Gastrocnemius medialis (tissue), 4 donors: ENCODE results near the gene OR4K5. TPM values are rescaled to one million over a fixed set of nuclear protein-coding genes. Genes with fewer than 3 reads are reported as not detected.
"Not testable (repeated sequence)": the region's sequence is repeated elsewhere in the genome, so short reads cannot be mapped to it uniquely, and the experiment has no call there.

ENCODE experiments used
- ATAC-seq, 2 donors: fragments of 150-250 bp; one replicate each; pipeline ENCODE4 v1.9.1; 2016
- DNase-seq, 2 donors: peaks; one replicate each; pipeline ENCODE4 v3.0.0-alpha.2; 2019
- H3K27ac ChIP-seq, 4 donors: fragments of 200-600 bp; sonication (generic); 1 replicate in 1 of 4; 2 replicates in 3 of 4; pipeline ENCODE4 v1.5.1; 2016 to 2018; ENCODE audit warnings: mild to moderate bottlenecking in 2 of 4, moderate library complexity in 1 of 4
- H3K27me3 ChIP-seq, 3 donors: fragments of 200-600 bp; sonication (generic) in 2 of 3; 1 replicate in 1 of 3; 2 replicates in 2 of 3; pipeline versions ENCODE4 v1.5.1 to v1.6.0; 2016 to 2019; ENCODE audit warnings: mild to moderate bottlenecking in 1 of 3, moderate library complexity in 1 of 3
- H3K36me3 ChIP-seq, 2 donors: fragments of 200-600 bp; sonication (generic) in 1 of 2; one replicate each; pipeline ENCODE4 v1.5.1; 2017 to 2018
- H3K4me1 ChIP-seq, 2 donors: fragments of 200-600 bp; sonication (generic) in 1 of 2; one replicate each; pipeline ENCODE4 v1.5.1; 2016 to 2017; ENCODE audit warnings: mild to moderate bottlenecking in 2 of 2
- H3K4me3 ChIP-seq, 4 donors: fragments of 200-600 bp; sonication (generic) in 3 of 4; 1 replicate in 1 of 4; 2 replicates in 3 of 4; pipeline ENCODE4 v1.5.1; 2016 to 2019; ENCODE audit warnings: mild to moderate bottlenecking in 2 of 4
- H3K9me3 ChIP-seq, 3 donors: fragments of 200-600 bp; sonication (generic) in 2 of 3; 1 replicate in 1 of 3; 2 replicates in 2 of 3; pipeline ENCODE4 v1.5.1; 2016 to 2019
- POLR2A ChIP-seq, 2 donors: fragments of 450-650 bp; IDR thresholded peaks; one replicate each; pipeline ENCODE4 v1.6.1; 2017; ENCODE audit warnings: antibody characterized with exemption in 2 of 2, mild to moderate bottlenecking in 2 of 2, moderate library complexity in 2 of 2
- in situ Hi-C, 4 donors: fragments of 200-750 bp; cut with MboI; loops; one replicate each; pipeline versions ENCODE4 v1.15.0 to v1.8.0; 2017; ENCODE audit warnings: low sequenced_read_pairs in 4 of 4
- intact Hi-C: fragments of 100-400 bp; cut with DNase I; formaldehyde crosslinking; loops from one replicate; pipeline ENCODE4 v1.15.1; 2023; ENCODE audit warnings: low total_unique reads
- total RNA-seq, 4 donors: library from RNA; depleted of rRNA; stranded (reverse); fragments of >200 nt; gene quantifications; one replicate each; pipeline versions ENCODE4 v1.1.0 to v1.2.3, GENCODE V29; 2016
- TF ChIP-seq, protein P1 (sequence below), 5 experiments: fragments of 450-650 bp in 3 of 5; fragments of 200-600 bp in 2 of 5; sonication (generic) in 2 of 5; IDR thresholded peaks in 4 of 5; conservative IDR thresholded peaks in 1 of 5; 1 replicate in 4 of 5; 2 replicates in 1 of 5; pipeline ENCODE4 v1.5.1; 2016 to 2019; ENCODE audit warnings: antibody characterized with exemption in 5 of 5, mild to moderate bottlenecking in 3 of 5, moderate library complexity in 3 of 5

OR4K5 gene
- total RNA-seq, 4 donors from 2014 or later, result not detected

DNA sequence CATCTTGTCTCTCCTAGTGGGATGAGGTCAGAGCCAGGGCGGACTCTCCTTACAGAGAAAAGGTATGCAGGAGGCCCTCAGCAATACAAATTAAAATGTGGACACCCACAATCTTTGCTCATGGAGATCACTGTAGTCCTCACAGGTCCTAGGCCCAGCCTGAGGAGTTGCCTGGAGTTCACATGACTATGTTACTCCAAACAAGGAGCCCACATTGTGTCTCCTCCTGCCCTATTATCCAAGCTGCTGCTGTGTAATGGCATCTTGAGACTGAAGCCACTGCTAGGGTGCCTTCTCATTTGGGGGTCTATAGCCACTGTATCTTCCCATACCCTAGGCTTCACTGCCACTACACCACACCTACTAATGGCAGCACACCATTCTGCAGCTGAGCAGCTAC is 21.3 kb downstream of the OR4K5 start:
- TF ChIP-seq, protein P1, sequence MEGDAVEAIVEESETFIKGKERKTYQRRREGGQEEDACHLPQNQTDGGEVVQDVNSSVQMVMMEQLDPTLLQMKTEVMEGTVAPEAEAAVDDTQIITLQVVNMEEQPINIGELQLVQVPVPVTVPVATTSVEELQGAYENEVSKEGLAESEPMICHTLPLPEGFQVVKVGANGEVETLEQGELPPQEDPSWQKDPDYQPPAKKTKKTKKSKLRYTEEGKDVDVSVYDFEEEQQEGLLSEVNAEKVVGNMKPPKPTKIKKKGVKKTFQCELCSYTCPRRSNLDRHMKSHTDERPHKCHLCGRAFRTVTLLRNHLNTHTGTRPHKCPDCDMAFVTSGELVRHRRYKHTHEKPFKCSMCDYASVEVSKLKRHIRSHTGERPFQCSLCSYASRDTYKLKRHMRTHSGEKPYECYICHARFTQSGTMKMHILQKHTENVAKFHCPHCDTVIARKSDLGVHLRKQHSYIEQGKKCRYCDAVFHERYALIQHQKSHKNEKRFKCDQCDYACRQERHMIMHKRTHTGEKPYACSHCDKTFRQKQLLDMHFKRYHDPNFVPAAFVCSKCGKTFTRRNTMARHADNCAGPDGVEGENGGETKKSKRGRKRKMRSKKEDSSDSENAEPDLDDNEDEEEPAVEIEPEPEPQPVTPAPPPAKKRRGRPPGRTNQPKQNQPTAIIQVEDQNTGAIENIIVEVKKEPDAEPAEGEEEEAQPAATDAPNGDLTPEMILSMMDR (IDR thresholded peaks at IDR 0.05 in 4 of 5, conservative IDR thresholded peaks at IDR 0.05 in 1 of 5), result no peak
- no peak for TF ChIP-seq POLR2A (IDR thresholded peaks at IDR 0.05)
- Histone ChIP-seq H3K9me3 (no peaks in the 10 kb centered on the region), H3K27ac (no peak overlapping the region), H3K36me3 (no peaks in the 10 kb centered on the region), H3K4me1 (no peaks in the 10 kb centered on the region), H3K4me3 (no peak overlapping the region), H3K27me3 (no peaks in the 10 kb centered on the region)
- no peak for DNase-seq
- no peak for ATAC-seq
- in situ Hi-C loops, result no loop called here
- intact Hi-C loops, result no loop called here

DNA sequence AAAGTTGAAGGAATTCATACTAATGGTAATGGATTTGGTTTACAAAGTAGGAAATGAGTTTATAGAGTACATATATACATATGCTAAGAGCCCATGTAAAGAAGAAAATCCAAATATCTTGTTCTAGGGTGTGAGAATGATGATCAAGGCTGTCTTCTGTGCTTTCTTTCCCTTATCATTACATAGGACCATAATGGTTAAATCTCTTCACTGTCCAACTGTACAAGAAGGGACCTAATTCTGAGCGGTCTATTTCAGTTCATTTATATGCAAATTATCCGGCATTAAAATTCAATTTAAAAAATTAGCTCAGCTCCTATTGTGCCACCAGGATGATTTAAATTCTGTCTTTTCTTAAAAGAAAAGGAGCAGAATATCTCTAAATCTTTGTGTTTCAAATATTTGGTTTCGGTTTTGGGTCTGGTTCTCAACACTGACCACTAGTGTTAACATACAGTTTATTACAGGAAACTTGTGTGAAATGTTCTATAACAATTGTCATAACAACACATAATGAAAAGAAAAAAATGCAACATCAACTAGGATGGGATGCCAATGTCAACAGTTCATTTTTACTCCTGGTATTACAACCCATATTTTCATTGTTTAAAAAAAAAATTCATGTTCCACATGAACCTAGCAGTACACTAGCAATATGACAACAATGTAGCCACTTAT is 27.1 kb downstream of the OR4K5 start:
- in situ Hi-C loops (no loop called here), intact Hi-C loops (no loop called here)
- H3K36me3 ChIP-seq, result no peaks in the 10 kb centered on the region
- TF ChIP-seq POLR2A (IDR thresholded peaks at IDR 0.05), result no peak
- TF ChIP-seq, protein P1 (IDR thresholded peaks at IDR 0.05 in 4 of 5, conservative IDR thresholded peaks at IDR 0.05 in 1 of 5), result no peak
- DNase-seq, result no peak
- no peak for ATAC-seq
- H3K27ac ChIP-seq, result no peak overlapping the region
- H3K9me3 ChIP-seq, result no peaks in the 10 kb centered on the region
- no peaks in the 10 kb centered on the region for H3K4me1 ChIP-seq
- H3K27me3 ChIP-seq, result no peaks in the 10 kb centered on the region
- no peak overlapping the region for H3K4me3 ChIP-seq

DNA sequence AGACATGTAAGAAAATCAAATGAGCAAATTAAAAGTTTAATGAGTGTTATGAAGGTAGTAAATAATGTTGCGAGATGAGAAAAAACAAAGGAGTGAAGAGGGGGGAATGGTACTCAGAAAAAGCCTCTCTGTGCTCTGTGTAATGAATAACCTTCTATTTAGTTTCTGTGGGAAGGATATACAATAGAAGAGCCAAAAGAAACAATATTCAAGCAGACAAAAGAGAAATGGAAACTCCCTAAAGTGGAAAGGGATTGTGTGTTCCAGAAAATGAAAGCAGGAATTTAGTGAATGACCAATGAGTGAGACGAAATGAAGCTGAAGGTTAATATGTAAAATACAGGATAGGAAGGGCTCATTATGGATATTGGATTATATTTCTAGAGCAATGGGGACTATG is 28.8 kb downstream of the OR4K5 start:
- intact Hi-C loops (no loop called here), in situ Hi-C loops (no loop called here)
- DNase-seq (no peak), ATAC-seq (no peak)
- TF ChIP-seq, protein P1 (IDR thresholded peaks at IDR 0.05 in 4 of 5, conservative IDR thresholded peaks at IDR 0.05 in 1 of 5), result no peak
- no peak for TF ChIP-seq POLR2A (IDR thresholded peaks at IDR 0.05)
- H3K4me3 ChIP-seq, result no peak overlapping the region
- no peaks in the 10 kb centered on the region for H3K9me3 ChIP-seq
- no peaks in the 10 kb centered on the region for H3K27me3 ChIP-seq
- H3K4me1 ChIP-seq, result no peaks in the 10 kb centered on the region
- no peaks in the 10 kb centered on the region for H3K36me3 ChIP-seq
- no peak overlapping the region for H3K27ac ChIP-seq

- H3K4me1 ChIP-seq, intact Hi-C loops, ATAC-seq, H3K4me3 ChIP-seq, H3K27ac ChIP-seq, in situ Hi-C loops, H3K36me3 ChIP-seq, H3K27me3 ChIP-seq, DNase-seq, H3K9me3 ChIP-seq: not testable (repeated sequence)
Observed at GRCh38 chr14:19969735-19970134, 49.3 kb downstream of the OR4K5 start.

Other genes with a start within 250 kb of the OR4K5 start
- gene OR11H2, start 206.7 kb upstream of the OR4K5 start, total RNA-seq, result not detected
- gene OR4Q3, start 177.0 kb upstream of the OR4K5 start, total RNA-seq, result not detected
- gene OR4M1, start 147.1 kb upstream of the OR4K5 start, total RNA-seq, result not detected
- not detected for gene OR4N2, start 116.8 kb upstream of the OR4K5 start, total RNA-seq
- gene OR4K2, start 45.5 kb upstream of the OR4K5 start, total RNA-seq, result not detected
- gene OR4K1, start 10.3 kb downstream of the OR4K5 start, total RNA-seq, result not detected
- gene OR4K15, start 55.0 kb downstream of the OR4K5 start, total RNA-seq, result not detected
- not detected for gene OR4Q2, start 81.6 kb downstream of the OR4K5 start, total RNA-seq
- gene OR4K14, start 98.7 kb downstream of the OR4K5 start, total RNA-seq, result not detected
- not detected for gene OR4K13, start 115.4 kb downstream of the OR4K5 start, total RNA-seq
- gene OR4L1, start 139.4 kb downstream of the OR4K5 start, total RNA-seq, result not detected
- gene OR4K17, start 190.1 kb downstream of the OR4K5 start, total RNA-seq, result not detected
- gene OR4N5, start 218.2 kb downstream of the OR4K5 start, total RNA-seq, result not detected